ENCODE data around the gene CAST. TPM values are rescaled to one million over a fixed set of nuclear protein-coding genes. Genes with fewer than 3 reads are reported as not detected.

CAST gene
- total RNA-seq, 1 donor from 2014 or later, result 239 TPM

GRCh38 chr5:96788112-96788749, 126.1 kb downstream of the CAST start:
- no peak for DNase-seq (ENCODE audit: extremely low spot score, unreplicated experiment)
- H3K36me3 Mint-ChIP-seq, result peaks cover 49% of the 10 kb centered on the region
- H3K9me3 Mint-ChIP-seq, result no peaks in the 10 kb centered on the region
- H3K4me3 Mint-ChIP-seq, result no peak overlapping the region
- peak overlapping the region; percentile 75 for H3K27ac Mint-ChIP-seq
- H3K27me3 Mint-ChIP-seq, result no peaks in the 10 kb centered on the region
- H3K4me1 Mint-ChIP-seq (ENCODE audit: unreplicated experiment), result peaks cover 11% of the 10 kb centered on the region
- no peak for TF ChIP-seq CTCF (conservative IDR thresholded peaks at IDR 0.05)

- no peak for DNase-seq (ENCODE audit: extremely low spot score, unreplicated experiment)
- Mint-ChIP-seq H3K4me1 (ENCODE audit: unreplicated experiment) (peaks cover 11% of the 10 kb centered on the region), H3K36me3 (peaks cover 49% of the 10 kb centered on the region), H3K27ac (no peak overlapping the region), H3K4me3 (no peak overlapping the region), H3K9me3 (no peaks in the 10 kb centered on the region), H3K27me3 (no peaks in the 10 kb centered on the region)
- TF ChIP-seq CTCF (conservative IDR thresholded peaks at IDR 0.05), result no peak
Observed at GRCh38 chr5:96789794-96790330, 127.7 kb downstream of the CAST start.

GRCh38 chr5:96790961-96791504, 128.9 kb downstream of the CAST start:
- H3K9me3 Mint-ChIP-seq, result no peaks in the 10 kb centered on the region
- no peaks in the 10 kb centered on the region for H3K4me1 Mint-ChIP-seq (ENCODE audit: unreplicated experiment)
- no peak overlapping the region for H3K27ac Mint-ChIP-seq
- no peaks in the 10 kb centered on the region for H3K27me3 Mint-ChIP-seq
- no peak for TF ChIP-seq CTCF (conservative IDR thresholded peaks at IDR 0.05)
- DNase-seq (ENCODE audit: extremely low spot score, unreplicated experiment), result no peak
- H3K4me3 Mint-ChIP-seq, result no peak overlapping the region
- peaks cover 51% of the 10 kb centered on the region for H3K36me3 Mint-ChIP-seq

- Mint-ChIP-seq H3K27ac (no peak overlapping the region), H3K27me3 (no peaks in the 10 kb centered on the region), H3K4me3 (no peak overlapping the region), H3K9me3 (no peaks in the 10 kb centered on the region), H3K4me1 (ENCODE audit: unreplicated experiment) (no peaks in the 10 kb centered on the region), H3K36me3 (peaks cover 71% of the 10 kb centered on the region)
- no peak for TF ChIP-seq CTCF (conservative IDR thresholded peaks at IDR 0.05)
- no peak for DNase-seq (ENCODE audit: extremely low spot score, unreplicated experiment)
Observed at GRCh38 chr5:96794757-96795156, 132.6 kb downstream of the CAST start.

- H3K36me3 Mint-ChIP-seq, result peaks cover 65% of the 10 kb centered on the region
- no peak overlapping the region for H3K4me3 Mint-ChIP-seq
- no peaks in the 10 kb centered on the region for H3K4me1 Mint-ChIP-seq (ENCODE audit: unreplicated experiment)
- H3K27me3 Mint-ChIP-seq, result no peaks in the 10 kb centered on the region
- no peak for TF ChIP-seq CTCF (conservative IDR thresholded peaks at IDR 0.05)
- no peaks in the 10 kb centered on the region for H3K9me3 Mint-ChIP-seq
- no peak overlapping the region for H3K27ac Mint-ChIP-seq
- no peak for DNase-seq (ENCODE audit: extremely low spot score, unreplicated experiment)
Observed at GRCh38 chr5:96795626-96796025, 133.4 kb downstream of the CAST start.

Measured in type B pancreatic cell (in vitro differentiated cells).